Right lobe of liver (tissue), 4 donors: ENCODE data around the gene ITGB1BP2.
"Not testable (repeated sequence)": the region's sequence is repeated elsewhere in the genome, so short reads cannot be mapped to it uniquely, and the experiment has no call there.

ENCODE experiments used
- POLR2A ChIP-seq: fragments of 450-650 bp; IDR thresholded peaks from one replicate; pipeline ENCODE4 v1.6.1; 2017; ENCODE audit warnings: antibody characterized with exemption, mild to moderate bottlenecking
- TF ChIP-seq, protein P1 (sequence below), 4 donors: fragments of 200-600 bp in 3 of 4; fragments of 450-650 bp in 1 of 4; IDR thresholded peaks; one replicate each; pipeline versions ENCODE4 v1.5.1 to v1.8.0; 2016 to 2022; ENCODE audit warnings: antibody characterized with exemption in 4 of 4, mild to moderate bottlenecking in 2 of 4
- donor health status: DM: no; HTN: no; CAD: no.
- donor health status: DM: no; HTN: no; CAD: no.
- donor health status: DM: no; HTN: yes; CAD: no.

DNA sequence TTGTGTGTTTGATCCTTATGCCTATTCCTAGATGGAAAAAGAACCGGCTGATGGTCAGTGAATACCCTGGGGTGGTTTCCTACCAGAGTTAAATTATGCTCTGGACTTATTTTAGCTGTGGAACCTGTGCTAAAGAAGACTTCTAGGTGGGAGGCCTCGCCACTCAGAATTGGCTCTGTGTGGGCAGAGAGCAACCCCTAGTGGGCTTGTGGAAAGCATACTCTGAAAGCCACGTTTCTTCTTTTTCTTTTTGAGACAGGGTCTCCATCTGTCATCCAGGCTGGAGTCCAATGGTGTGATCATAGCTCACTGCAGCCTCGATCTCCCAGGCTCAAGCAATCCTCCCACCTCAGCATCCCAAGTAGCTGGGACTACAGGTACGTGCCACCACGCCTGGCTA, 48.3 kb downstream of the ITGB1BP2 start:
- not testable (repeated sequence) for TF ChIP-seq POLR2A
- TF ChIP-seq, protein P1, sequence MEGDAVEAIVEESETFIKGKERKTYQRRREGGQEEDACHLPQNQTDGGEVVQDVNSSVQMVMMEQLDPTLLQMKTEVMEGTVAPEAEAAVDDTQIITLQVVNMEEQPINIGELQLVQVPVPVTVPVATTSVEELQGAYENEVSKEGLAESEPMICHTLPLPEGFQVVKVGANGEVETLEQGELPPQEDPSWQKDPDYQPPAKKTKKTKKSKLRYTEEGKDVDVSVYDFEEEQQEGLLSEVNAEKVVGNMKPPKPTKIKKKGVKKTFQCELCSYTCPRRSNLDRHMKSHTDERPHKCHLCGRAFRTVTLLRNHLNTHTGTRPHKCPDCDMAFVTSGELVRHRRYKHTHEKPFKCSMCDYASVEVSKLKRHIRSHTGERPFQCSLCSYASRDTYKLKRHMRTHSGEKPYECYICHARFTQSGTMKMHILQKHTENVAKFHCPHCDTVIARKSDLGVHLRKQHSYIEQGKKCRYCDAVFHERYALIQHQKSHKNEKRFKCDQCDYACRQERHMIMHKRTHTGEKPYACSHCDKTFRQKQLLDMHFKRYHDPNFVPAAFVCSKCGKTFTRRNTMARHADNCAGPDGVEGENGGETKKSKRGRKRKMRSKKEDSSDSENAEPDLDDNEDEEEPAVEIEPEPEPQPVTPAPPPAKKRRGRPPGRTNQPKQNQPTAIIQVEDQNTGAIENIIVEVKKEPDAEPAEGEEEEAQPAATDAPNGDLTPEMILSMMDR (IDR thresholded peaks at IDR 0.05) = peak in 3 of 4 donors; percentile 6 to 11 (median 6)
